GM21529 (cell line): ENCODE measurements around the gene VRK2.
A peak's percentile ranks its signal among the peaks of the same experiment; 100 is the strongest.
"Not testable (repeated sequence)": the region's sequence is repeated elsewhere in the genome, so short reads cannot be mapped to it uniquely, and the experiment has no call there.

Experiments used
- ATAC-seq: cut with Tn5 transposase; IDR thresholded peaks from one replicate; pipeline ENCODE4 v1.9.1; 2021; ENCODE audit not compliant: unreplicated experiment

VRK2 gene

DNA sequence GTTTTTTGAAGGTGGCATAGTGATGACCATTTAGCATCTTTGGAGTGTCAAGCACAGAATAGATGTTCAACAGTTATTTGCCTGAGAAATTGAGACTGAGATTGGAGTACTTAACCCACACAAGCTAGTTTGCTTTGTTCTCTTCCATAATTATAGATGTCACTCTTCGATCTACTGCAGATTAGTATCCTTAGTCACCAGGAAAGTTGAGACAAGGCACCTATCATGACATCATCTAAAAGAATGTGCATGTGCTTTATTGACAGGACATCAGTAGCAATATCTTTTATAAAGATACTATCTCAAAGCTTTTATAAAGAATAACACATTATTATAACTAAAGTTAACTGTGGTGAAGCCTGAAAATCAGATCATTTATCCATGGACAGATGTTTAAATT, 6.4 kb downstream of the VRK2 start:
- ATAC-seq, result no peak

DNA sequence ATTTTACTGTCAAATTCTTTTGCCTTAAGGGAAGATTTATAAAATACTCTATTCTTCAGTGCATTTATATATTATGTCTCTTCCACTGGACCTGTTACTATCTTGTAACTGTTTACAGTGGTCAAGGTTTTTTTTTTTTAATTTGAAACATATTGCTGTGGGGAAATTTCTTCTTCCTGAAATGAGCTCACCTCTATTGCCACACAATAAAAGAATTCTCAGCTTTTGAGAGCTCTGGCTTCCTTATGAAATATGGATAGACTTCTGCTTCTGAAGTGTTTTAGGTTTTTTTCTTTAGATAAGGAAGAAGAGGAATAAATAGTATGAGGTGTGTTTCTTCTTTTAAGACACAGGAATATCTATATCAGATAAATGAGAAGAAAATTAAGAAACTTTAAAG, 7.7 kb downstream of the VRK2 start:
- no peak for ATAC-seq

DNA sequence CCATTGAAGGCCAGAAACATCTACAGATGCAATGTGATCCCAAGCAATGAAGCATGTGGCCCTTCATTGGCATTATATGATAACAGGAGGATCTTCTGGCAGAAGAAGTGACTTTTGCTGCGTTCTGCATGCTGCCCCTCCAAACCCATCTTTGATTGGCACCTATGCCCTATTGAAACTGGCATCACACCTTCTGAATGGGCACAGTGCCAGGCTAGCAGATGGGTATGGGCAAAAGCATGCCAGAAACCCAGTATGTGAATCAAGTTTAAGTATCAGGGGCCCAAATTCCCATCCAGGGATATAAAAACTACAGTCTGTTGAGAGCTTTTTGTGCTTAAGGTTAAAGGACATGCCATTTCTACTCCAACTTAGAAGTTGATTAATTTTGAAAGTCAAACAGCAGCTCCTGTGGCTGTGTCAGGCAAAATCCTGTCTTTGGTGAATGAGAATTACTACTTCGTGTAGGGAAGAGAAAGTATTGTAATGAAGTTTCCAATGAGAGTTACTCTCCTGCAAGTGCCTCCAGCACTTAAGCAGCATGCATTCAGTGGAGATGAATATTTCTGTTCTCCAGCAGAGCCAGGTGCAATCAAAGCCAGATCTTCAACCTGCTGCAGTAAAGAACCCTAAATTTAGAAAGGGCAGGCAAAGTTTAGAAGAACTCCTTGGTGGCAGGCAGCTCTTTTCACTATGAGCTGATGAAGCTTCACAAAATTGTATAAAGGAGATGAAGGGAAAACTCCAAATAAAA, 8.6 kb downstream of the VRK2 start:
- ATAC-seq, result no peak

DNA sequence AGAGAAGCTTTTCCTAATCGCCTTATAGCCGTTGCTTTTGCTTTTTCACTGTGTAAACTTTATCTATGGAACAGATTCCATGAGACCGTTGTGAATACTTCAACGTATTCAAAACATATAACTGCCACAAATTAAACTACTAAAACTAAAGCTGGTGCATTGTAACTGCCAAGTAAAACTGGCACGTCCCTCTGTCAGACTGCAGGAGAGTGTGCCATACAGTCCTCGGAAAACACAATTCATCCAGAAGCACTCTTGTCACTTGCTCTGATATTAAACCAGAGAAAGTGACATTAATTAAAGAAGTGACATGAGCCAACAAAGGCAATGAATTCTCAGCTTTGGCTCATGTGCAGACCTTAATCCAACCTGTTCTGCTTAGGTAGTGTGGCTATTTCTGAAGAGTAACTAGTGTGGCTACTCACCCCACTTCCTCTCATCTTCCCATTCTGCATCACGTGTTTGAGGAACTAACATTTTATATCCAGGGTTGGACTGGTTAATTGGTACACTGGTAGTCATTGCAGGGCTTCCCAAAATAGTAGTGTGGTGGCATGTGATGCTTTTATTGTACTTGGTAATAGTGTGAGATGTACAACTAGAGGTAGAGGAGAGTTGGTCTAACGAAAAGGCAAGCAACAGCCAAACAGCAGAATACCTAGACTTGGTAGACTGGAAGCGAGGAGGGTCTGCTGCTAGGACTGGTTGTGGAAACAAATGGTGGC, 9.7 kb downstream of the VRK2 start:
- no peak for ATAC-seq

DNA sequence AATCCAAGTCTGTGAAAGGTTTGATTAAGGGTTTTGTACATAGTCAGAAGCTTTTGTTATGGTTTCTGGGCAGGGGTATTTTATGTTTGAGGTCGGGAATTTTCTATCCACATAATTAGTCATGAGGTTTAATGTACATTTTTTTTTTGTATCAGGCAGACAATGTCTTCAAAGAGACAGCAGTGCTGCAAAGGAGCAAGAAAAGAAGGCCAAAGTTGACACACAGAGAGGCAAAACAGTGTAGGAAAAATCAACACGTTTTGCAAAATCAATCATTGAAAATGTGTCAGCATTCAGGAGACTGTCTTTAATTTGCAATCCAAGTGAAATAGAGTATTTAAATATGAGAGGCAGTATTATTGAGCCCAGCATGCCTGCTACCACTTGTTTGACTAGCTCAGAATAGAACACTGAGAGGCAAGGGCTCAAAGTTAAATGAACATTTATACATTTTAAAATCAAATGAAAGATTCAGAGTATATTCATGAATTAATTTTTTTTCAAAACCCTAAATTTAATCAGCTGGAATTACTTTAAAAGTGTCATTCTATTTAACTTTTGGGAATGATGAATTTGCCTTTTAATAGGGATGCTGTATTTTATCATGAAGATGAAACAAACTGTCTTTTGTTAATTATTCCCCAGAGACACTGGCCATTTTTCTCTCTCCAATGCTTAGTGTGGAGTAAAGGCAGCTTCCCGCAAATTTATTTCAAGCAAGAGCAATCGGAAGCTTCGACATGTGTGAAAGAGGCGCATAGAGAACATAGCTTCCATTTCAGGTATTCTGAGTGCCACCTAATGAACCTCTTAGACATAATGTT, 11.3 kb downstream of the VRK2 start:
- no peak for ATAC-seq

DNA sequence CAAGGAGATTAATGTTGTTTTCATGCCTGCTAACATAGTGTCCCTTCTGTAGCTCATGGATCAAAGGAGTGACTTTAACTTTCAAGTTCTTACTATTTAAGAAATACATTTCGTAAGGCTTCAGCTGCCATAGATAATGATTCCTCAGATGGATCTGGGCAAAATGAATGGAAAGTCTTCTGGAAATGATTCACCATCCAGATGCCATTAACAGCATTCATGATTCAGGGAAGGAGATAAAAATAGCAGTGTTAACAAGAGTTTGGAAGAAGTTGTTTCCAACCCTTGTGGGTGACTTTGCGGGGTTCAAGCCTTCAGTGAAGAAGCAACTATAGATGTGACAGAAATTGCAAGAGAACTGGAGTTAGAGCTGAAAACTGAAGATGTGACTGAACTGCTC, 17.0 kb downstream of the VRK2 start:
- no peak for ATAC-seq

DNA sequence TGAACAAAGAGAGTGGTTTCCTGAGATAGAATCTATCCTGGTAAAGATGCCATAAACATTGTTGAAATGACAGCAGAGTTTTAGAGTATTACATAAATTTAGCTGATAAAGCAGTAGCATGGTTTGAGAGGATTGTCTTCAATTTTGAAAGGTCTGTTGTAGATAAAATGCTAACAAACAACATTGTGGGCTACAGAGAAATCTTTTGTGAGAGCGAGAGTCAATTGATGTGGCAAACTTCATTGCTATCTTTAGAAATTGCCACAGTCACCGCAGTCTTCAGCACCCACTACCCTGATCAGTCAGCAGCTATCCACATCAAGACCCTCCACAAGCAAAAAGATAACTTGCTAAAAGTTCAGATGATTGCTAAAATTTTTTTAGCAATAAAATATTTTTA, 17.5 kb downstream of the VRK2 start:
- ATAC-seq, result peak; percentile 51

DNA sequence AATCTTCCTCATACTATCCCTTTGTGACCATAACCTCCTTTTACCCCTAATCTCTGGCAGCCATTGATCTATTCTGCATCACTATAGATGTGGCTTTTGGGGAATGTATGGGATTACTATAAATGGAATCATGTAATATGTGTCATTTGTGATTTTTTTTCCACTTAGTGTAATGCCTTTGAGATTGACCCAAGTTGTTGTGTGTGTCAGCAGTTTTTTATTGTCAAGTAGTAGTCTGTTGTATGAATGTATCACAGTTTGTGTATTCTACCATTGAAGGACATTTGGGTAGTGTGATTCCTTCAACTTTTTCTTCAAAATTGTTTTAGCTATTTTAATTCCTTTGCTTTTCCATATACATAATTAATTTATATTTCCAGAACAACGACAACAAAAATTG, 18.6 kb downstream of the VRK2 start:
- no peak for ATAC-seq

DNA sequence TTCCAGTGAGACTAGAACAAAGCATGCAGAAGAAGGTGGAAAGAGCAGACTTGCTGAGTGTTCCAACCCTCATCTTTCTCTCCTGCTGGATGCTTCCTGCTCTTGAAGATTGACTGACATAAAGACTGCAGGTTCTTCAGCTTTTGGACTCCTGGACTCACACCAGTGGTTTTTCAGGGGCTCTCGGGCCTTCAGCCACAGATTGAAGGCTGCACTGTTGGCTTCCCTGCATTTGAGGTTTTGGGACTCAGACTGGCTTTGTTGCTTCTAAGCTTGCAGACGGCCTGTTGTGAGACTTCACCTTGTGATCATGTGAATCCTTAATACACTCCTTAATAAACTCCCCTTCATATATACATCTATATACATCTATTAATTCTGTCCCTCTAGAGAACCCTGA, 20.4 kb downstream of the VRK2 start:
- ATAC-seq, result no peak

DNA sequence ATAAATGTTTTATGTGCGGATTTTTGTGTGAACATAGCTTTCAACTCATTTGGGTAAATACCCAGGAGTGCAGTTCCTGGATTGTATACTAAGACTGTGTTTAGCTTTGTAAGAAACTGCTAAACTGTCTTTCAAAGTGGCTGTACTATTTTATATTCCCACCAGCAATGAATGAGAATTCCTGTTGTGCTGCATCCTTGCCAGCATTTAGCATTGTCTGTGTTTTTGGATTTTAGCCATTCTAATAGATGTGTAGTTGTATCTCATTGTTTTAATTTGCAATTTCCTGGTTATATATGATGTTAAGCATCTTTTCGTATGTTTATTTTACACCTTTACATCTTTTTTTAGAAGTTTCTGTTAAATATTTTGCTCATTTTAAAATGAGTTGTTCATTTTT, 24.2 kb downstream of the VRK2 start:
- no peak for ATAC-seq

DNA sequence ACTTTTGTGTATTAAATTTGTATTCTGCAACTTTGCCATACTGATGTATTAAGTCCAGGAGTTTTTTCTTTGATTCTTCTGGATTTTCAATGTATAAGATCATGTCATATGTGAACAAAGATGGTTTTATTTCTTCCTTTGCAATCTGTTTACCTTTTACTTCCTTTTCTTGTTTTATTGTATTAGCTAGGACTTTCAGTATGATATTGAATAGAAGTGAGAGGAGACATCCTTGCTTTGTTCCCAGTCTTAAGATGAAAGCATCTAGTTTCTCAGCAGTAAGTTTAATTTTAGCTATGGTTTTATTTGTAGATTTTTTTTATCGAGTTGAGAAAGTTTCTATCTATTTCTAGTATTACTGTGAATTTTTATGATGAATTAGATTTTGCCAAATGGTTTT, 25.5 kb downstream of the VRK2 start:
- peak; percentile 65 for ATAC-seq

DNA sequence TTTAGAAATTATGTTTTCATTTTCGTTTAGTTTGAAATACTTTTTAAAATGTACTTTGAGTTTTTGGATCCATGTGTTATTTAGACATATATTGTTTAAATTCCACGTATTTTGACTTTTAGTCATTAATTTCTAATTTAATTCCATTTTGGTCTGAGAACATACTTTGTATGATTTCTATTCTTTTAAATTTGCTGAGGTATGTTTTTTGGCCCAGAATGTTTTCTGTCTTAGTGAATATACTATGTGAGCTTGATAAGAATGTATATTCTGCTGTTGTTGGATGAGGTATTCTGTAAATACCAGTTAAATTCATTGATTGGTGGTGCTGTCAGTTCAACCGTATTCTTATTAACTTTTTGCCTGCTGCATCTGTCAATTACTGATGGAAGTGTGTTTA, 26.4 kb downstream of the VRK2 start:
- no peak for ATAC-seq

DNA sequence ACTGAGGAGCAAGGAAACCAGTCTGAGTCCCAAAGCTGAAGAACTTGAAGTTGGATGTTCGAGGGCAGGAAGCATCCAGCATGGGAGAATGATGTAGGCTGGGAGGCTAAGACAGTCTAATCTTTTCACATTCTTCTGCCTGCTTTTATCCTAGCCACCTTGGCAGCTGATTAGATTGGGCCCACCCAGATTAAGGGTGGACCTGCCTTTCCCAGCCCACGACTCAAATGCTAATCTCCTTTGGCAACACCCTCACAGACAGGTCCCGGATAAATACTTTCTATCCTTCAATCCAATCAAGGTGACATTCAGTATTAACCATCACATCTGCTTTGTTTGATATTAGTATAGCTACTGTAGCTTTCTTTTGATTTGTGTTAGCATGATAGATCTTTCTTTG, 27.1 kb downstream of the VRK2 start:
- ATAC-seq, result no peak

DNA sequence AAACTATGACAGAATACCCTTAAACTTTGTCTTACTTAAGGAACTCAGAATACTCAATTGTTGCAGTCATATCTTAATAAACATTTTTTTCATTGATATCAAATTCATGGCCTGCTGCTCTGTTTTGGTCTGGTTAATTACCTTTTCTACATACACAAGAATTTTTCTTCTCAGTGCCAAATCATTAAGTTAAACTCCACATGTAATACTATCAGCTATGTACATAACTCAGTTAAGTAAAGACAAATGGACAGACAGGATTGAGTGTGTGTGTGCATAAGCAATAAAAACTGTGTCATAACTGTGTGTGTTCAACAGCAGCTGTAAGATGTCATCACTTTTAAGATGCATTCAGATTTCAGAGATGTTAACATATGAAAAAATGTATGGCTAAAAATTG, 34.4 kb downstream of the VRK2 start:
- ATAC-seq, result no peak

DNA sequence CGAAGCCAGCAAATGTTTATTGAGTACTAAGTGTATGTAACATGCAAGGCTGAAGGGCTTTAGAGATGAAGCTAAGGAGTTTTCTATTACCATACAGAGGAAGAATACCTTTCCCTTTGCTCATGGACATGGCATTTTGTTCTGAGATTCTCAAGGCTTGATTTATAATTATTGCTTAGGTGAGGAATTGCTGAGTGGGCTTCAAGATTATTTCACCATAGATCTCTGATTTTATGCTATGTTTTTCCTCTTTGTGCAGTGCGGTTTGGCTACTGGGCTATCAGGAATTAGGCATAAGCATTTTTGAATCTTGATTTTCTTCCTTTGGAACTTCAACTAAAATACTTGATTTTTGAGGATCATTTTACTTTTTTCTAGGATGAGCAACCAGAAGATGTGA, 42.5 kb downstream of the VRK2 start:
- no peak for ATAC-seq

DNA sequence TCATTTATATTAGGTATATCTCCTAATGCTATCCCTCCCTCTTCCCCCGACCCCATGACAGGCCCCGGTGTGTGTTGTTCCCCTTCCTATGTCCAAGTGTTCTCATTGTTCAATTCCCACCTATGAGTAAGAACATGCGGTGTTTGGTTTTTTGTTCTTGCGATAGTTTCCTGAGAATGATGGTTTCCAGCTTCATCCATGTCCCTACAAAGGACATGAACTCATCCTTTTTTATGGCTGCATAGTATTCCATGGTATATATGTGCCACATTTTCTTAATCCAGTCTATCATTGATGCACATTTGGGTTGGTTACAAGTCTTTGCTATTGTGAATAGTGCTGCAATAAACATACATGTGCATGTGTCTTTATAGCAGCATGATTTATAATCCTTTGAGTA, 46.2 kb downstream of the VRK2 start:
- ATAC-seq, result not testable (repeated sequence)

DNA sequence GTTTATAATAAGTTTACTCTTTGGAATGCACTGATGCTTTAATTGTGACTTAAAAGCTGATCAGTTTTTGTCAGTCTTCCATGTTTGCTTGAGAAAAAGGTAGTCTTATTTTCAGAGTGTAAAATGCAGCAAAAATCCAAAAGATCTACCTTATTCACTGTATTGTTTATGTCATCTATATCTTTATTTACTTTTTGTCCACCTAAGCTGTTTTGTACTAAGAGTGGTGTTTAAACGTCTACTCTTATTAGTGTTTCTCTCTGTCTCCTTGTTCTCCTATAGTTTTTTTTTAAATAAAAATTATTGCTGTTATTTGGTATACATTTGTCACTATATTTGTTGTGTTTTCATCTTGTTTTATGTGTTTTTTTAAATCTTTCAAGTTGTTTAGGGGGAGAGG, 50.4 kb downstream of the VRK2 start:
- no peak for ATAC-seq

DNA sequence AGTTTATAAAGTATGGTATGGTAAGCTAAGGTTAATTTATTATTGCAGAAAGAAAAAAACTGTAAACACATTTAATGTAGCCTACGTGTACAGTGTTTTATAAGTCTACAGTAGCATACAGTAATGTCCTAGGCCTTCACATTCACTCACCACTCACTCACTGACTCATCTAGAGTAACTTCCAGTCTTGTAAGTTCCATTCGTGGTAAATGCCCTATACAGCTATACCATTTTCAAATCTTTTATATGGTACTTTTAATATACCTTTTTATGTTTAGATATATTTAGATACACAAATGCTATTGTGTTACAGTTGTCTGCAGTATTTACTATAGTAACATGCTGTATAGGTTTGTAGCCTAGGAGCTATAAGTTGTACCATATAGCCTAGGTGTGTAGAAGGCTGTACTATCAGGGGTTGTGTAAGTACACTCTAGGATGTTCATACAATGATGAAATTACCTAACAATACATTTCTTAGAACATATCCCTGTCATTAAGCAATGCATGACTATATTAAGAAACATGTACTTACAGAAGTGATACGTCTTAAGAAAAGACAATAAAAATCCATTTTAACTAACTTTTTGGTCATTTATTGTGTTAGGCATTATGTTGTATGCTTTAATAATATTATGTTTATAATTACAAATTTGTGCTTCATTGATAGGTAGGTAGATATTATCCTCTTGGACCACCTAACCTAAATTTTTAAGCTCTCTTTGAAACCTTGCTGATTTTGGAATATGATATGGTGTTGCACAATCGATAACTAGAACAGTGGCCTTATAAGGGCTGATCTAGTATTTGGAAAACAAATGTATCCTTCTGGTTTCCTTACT, 51.9 kb downstream of the VRK2 start:
- no peak for ATAC-seq

DNA sequence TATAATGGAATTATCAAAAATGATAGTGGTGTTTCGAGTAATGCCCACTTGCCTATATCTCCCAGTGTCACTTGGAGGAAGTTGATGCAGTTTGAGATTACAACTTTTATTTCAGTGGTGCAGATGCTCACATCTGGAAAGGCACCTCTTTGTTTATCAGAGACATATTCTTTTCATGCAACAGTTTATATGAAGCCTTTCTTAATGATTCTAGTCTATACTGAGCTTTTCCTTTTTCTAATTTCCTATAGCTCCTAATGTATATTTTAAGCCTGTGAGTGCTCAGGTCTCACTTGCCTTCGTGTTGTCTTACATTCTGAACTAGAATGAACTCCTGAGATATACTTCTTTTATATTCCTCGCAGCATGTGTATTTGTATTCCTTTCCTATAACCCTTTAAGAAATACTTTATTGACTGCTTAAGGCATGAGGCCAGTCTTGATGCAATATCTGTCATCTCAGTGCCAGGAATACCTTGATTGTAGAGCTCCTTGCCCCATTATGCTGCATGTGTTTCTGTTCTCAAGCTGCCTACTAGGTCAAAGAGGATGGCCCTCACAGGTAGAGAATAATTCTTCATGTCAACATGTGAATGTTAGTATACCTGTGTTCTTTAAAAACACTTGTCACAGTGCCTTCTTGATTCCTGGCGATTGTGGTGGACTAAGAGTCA, 52.6 kb downstream of the VRK2 start:
- no peak for ATAC-seq

DNA sequence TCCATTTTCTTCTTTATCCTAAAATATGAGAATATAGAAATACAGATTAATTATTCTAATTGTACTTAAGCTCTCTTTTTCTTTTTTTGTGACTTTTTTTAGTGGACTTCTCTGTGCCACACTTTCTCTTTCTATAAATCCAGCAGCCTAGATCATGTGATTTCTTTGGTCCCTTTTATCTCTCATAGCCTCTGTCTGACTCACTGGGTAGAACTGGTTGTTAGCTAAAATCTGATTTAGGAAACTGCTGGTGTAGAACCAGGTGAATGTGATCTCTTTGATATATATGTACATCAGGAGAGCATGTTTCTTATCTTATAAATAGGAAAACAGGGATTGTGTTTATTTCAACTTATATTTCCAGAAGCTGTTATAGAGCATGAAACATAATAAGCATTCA, 54.9 kb downstream of the VRK2 start:
- ATAC-seq, result no peak

DNA sequence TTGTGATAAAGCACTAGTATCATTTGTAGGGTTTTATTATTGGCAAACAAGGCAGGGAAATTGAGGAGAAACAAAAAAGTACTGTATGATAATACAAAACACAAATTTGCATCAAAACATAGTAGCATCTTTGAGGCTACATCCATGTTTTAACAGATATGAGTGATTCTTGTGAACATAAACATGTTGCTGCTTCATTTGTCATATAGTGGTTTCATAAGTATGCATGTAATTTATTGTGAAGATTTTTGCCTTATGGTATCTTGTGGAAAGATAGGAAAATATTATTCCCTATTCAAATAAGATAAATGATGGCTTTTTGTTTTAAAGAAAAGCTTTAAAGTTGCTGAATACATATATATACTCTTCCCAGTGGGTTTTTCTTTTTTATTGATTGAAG, 60.3 kb downstream of the VRK2 start:
- no peak for ATAC-seq
